HG03066 (cell line): ENCODE measurements around the gene FANCE.
A peak's percentile ranks its signal among the peaks of the same experiment; 100 is the strongest.

Experiments
- ATAC-seq: cut with Tn5 transposase; IDR thresholded peaks from one replicate; pipeline ENCODE4 v1.9.1; 2021; ENCODE audit warnings: low read depth; ENCODE audit not compliant: unreplicated experiment

Gene FANCE

DNA sequence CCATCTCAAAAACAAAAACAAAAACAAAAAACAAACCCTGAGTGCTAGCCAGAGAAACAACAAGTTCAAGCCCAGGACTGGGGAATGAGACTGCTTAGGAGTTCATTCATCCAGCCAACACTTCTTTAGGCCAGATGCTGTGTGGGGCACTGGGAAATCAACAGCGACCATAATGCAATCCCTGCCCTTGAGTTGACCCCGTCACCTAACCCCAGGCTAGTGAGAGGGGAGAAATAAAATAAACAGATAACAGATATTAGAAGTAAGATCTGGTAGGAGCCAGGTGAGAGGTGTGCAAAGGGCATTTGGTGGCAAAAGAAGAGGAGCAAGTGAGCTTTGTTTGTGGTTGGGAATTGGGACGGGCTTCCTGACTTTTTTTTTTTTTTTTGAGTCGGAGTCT lies 11.2 kb downstream of the FANCE start:
- ATAC-seq = no peak

GRCh38 chr6:35465646-35466045 lies 13.5 kb downstream of the FANCE start:
- no peak for ATAC-seq

- ATAC-seq = peak; percentile 72
These were observed 16.2 kb downstream of the FANCE start, which contains the start of gene RPL10A for GRCh38 chr6:35468181-35468979. Gene RPL10A, plus strand, starts transcription at chr6:35468401. Its CDS starts 34 bp downstream, at chr6:35468435.

GRCh38 chr6:35468980-35469750 lies 17.0 kb downstream of the FANCE start:
- ATAC-seq = no peak

- ATAC-seq = no peak
These were observed 17.9 kb downstream of the FANCE start for GRCh38 chr6:35469751-35470662.

DNA sequence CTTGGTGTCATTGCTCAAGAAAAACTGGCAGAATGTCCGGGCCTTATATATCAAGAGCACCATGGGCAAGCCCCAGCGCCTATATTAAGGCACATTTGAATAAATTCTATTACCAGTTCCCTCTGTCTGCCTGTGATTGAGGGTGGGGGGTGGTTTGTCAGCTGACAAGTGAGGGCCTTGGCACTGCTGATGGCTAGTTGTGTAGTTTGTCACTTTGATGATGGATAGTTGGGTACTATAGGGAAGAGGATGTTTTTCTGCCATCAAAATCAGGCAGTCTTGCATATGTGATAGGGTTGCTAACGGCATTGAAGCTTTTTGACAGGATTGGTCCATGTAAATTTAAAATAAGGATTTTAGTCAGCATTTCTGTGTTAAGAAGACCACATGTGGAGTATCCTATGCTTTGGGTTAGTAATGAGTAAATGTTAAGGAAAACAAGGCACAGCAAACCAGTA lies 18.6 kb downstream of the FANCE start:
- ATAC-seq = no peak

DNA sequence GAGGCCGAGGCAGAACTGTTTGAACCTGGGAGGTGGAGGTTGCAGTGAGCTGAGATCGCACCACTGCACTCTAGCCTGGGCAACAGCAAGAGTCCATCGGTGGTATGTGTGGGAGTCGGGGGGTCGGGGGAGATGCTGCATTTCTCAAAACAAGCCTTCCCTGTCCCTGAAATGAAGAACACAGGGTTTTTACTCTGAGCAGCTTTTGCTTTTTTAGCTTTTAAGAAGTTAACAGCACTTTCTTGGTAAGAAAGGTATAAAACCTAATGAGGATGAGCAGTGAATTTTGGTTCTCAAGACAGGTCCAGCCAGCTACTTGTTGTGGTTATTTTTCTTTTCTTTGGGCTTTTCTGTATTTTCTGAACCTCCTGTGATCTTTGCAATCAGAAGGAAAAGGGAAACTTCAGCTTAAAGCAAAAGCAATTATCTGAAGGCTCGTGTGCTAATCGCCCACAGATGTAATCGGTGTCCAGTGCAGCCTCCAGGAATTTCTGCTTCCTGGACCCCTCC lies 19.8 kb downstream of the FANCE start:
- ATAC-seq = no peak

DNA sequence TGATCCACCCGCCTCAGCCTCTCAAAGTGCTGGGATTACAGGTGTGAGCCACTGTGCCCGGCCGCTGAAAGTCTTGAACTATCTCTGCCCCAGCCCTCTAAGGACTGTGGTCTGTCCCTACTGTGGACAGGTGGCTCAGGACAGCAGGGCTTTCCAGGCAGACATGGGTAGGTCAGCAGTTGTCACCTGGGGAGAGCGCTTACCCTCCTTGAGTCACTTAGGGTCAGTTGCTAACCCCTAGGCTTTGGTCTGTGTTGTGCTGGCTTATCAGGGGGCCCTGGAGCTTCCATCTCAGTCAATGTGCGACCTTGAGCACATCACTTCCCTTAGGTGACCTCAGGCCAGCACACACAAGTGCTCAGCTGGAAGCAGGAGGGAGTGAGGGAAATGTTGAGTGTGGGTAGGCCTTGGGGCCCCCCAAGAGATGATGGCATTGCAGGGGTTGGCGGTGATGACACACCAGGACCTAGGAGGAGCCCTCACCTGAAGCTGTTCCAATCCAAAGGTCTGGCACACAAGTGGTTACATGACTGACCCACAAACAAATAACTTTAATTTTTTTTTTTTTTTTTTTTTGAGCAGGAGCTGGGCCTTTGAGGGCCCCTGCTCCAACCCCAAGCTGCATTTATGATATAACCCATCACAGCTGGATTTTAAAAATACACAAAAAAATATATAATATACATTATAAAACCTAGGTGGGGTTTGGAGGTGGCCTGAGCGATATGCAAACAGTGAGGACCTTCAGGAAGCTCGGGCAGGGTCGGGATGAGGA lies 21.1 kb downstream of the FANCE start:
- no peak for ATAC-seq

DNA sequence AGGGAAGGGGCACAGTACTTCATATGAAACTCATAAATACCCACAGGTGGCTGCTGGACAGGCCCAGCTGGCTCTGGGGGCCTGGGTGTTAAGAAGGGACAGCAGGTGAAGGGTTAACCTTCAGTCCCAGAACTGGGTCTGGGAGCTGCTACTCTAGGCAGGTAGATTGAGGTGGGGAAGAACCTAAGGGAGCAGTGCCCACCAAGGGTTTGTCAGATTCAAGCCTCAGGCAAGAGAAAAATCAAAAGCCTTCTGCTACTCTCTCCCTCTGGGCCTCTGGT lies 21.7 kb downstream of the FANCE start:
- no peak for ATAC-seq

DNA sequence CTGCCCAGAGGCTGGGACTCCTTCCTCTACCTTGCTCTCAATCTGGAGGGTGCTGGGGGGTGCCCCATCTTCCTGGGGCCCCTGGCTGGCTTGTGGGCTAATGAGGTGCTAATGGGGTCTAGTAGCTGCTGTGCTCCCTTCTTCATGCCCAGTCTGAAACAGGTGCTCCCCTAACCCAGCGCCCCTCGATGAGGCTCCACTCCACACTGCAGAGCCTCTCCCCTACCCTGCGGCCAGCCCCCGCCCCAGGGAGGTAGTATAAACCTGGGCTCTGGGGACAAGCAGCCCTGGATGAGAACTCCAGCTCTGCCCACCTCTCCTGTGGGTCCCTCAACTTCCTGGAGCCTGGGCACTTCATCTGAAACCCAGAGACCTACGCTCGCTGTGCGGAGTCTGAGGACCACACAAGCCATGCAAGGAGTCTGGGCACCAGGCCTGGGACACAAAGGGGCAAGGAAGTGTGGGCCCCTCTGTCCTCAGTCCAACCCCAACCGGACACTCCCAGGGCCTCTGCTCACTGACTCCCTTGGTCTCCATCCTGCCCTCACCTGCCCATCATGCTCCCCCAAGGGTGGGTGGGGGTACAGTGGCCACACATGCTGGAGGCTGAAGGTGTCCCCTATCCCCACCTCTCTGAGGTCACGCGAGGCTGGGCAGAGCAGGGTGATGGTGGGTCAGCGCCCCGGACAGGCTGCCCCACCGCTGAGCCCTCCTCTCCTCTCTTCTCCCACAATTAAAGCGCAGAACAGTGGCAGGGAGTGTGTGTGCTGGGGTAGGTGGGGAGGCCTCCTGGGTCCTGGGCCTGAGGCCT lies 22.2 kb downstream of the FANCE start:
- no peak for ATAC-seq

- ATAC-seq = no peak
These were observed 22.9 kb downstream of the FANCE start for GRCh38 chr6:35474942-35475570.

DNA sequence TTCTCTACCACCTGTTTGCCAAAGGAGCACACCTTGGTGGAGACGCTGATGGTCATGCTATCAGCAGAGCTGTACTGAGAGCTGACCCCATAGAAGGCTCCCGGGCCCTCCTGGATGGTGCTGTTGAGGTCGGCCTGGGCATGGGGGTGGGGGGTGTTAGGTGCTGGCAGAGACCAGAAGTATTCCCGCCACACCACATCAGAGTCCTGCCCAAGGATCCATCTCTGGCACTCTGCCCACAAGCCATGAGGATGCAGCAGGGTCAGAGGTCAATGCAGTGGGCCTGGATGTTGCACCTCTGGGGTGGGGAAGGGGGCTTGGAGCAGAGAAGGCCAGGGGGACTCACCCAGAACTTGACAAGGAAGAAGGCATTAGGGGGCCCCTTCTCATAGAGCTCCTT lies 23.4 kb downstream of the FANCE start:
- no peak for ATAC-seq

DNA sequence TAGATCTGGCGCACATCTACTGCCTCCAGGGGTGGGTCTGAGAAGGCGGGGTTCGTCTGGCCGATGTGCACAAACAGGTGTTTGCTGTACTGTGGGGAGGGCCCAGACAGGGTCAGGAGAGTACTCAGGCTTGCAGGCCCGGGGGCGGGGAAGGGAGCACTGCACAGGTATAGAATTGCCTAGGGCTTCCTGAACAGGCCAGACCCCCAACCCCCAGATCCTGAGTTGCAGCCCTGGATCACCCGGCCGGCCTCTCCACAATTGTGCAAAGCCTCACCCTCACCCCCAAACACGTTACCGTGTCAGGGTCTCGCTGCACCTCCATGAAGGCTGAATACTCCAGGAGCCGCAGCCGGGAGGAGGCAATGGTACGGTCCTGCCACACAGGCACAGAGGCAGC lies 23.9 kb downstream of the FANCE start:
- ATAC-seq = no peak

DNA sequence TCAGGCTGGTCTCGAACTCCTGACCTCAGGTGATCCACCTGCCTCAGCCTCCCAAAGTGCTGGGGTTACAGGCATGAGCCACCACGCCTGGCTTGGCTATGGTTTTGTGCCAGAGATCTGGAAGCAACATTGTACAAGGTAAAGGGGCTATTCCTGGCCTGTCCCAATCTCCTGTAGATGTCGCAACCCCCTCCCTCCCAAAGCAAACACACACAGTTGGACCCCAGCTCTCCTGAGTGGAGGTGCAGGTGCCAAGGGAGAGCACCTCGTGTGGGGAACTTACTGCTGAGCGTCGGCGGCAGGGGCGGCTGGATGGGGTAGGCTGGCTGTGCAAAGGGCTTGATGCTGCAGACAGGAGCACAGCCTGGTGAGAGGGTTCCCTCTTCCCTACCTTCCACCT lies 24.9 kb downstream of the FANCE start:
- no peak for ATAC-seq

- ATAC-seq = no peak
These were observed 25.5 kb downstream of the FANCE start for GRCh38 chr6:35477551-35478179.

- ATAC-seq = no peak
These were observed 26.1 kb downstream of the FANCE start for GRCh38 chr6:35478259-35478658.

- ATAC-seq = no peak
These were observed 28.0 kb downstream of the FANCE start for GRCh38 chr6:35480176-35480575.

DNA sequence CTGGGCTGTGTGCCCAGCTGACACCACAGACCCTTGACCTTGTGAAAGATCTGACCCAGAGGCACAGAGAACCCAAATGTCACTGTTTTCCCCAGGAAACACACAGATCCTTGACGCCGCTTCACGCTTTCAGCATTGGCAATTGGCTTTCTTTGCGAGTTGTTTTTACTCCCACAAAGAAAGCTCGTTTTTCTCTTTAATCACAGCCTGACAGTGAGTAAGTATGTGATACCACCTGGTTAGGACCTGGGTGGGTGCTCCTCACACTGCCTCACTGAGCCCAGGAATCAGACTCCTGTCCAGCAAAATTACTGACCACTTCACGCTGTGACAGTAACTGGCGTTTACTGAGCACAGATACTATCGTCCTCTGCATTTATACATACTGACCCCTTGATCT lies 29.1 kb downstream of the FANCE start:
- no peak for ATAC-seq
